ENCODE data around the gene NSUN2.

DNA sequence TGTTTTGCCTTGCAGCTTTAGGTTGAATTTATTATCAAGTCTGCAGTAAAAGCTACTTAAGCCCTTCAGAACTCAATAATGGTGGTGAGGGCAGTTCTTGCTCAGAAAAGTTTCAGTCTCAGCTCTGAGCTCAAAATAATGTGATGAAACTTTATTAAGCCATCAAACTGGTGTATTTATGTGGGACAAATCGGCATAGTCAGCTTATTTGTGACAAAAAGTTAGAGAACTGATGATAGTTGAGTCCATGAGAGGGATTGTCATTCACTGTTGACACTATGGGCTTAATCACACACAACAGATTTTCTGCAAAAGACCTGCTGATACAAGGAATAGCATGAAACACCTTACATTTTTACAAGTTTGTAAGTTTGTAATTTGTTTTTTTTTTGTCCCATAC, 9.8 kb upstream of the NSUN2 start:
- TF ChIP-seq POLR2A (IDR thresholded peaks at IDR 0.05; ENCODE audit: low read depth, low read length) (no peak), JUN (IDR thresholded peaks at IDR 0.05; ENCODE audit: borderline replicate concordance, insufficient read depth, insufficient read length, low read depth) (no peak), CTCF (IDR thresholded peaks at IDR 0.05; ENCODE audit: extremely low read depth in 1 of 2, insufficient read depth in 1 of 2, low read depth in 1 of 2, low read length in 2 of 2) (no peak), POLR2AphosphoS5 (IDR thresholded peaks at IDR 0.05; ENCODE audit: insufficient read depth, low read depth, low read length) (no peak), EZH2 (IDR thresholded peaks at IDR 0.05; ENCODE audit: borderline replicate concordance, low read depth, low read length, severe bottlenecking) (no peak), MYC (IDR thresholded peaks at IDR 0.05; ENCODE audit: low read depth, low read length) (no peak), FOS (IDR thresholded peaks at IDR 0.05; ENCODE audit: borderline replicate concordance, insufficient read depth, low read length) (no peak), GATA2 (IDR thresholded peaks at IDR 0.05; ENCODE audit: insufficient read depth, insufficient read length, low read depth, low read length) (no peak)
- TF ChIP-seq, protein P1, sequence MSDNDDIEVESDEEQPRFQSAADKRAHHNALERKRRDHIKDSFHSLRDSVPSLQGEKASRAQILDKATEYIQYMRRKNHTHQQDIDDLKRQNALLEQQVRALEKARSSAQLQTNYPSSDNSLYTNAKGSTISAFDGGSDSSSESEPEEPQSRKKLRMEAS (IDR thresholded peaks at IDR 0.05; ENCODE audit: insufficient read depth, insufficient read length) = no peak
